Fibroblast of lung (primary cell): ENCODE data around the gene BBS9. TPM values are rescaled to one million over a fixed set of nuclear protein-coding genes. Genes with fewer than 3 reads are reported as not detected.
A peak's percentile ranks its signal among the peaks of the same experiment; 100 is the strongest.

Experiments used
- DNase-seq, 2 donors: peaks; one replicate each; pipeline versions ENCODE4 v3.0.0 to v3.0.0-alpha.2; 2010; ENCODE audit warnings: low read depth in 2 of 2
- H2AFZ ChIP-seq: 2 replicates; pipeline ENCODE4 v1.5.1; 2012; ENCODE audit warnings: low read length, control low read depth, inconsistent platforms
- H3K27ac ChIP-seq: 2 replicates; pipeline ENCODE4 v1.5.1; 2011; ENCODE audit warnings: low read length, control low read depth; ENCODE audit not compliant: insufficient read depth
- H3K27me3 ChIP-seq: 2 replicates; pipeline ENCODE4 v1.5.1; 2011; ENCODE audit warnings: mild to moderate bottlenecking, low read length; ENCODE audit not compliant: control insufficient read depth, insufficient read depth
- H3K36me3 ChIP-seq: 2 replicates; pipeline ENCODE4 v1.5.1; 2011; ENCODE audit warnings: low read length; ENCODE audit not compliant: control insufficient read depth, insufficient read depth
- H3K4me1 ChIP-seq: 2 replicates; pipeline ENCODE4 v1.5.1; 2011; ENCODE audit warnings: low read length; ENCODE audit not compliant: control insufficient read depth, insufficient read depth; ENCODE audit errors: extremely low read depth
- H3K4me2 ChIP-seq: 2 replicates; pipeline ENCODE4 v1.5.1; 2011; ENCODE audit warnings: low read length, control low read depth; ENCODE audit not compliant: insufficient read depth; ENCODE audit errors: extremely low read depth
- H3K4me3 ChIP-seq, 4 experiments: fragments of 200-600 bp in 1 of 4; sonication (generic) in 1 of 4; replicated peaks in 1 of 4; 2 replicates each; pipeline ENCODE4 v1.5.1; 2011 to 2016; ENCODE audit warnings: low read length in 4 of 4, low read depth in 3 of 4, mild to moderate bottlenecking in 3 of 4, control low read depth in 2 of 4, inconsistent platforms in 1 of 4, mixed read lengths in 1 of 4; ENCODE audit not compliant: insufficient read depth in 1 of 4; ENCODE audit errors: control extremely low read depth in 1 of 4
- H3K79me2 ChIP-seq: 2 replicates; pipeline ENCODE4 v1.5.1; 2012; ENCODE audit warnings: mild to moderate bottlenecking, low read length, inconsistent platforms; ENCODE audit not compliant: control insufficient read depth, insufficient read depth
- H3K9ac ChIP-seq: 2 replicates; pipeline ENCODE4 v1.5.1; 2011; ENCODE audit warnings: mild to moderate bottlenecking, low read length, control low read depth; ENCODE audit not compliant: insufficient read depth
- H3K9me3 ChIP-seq: 2 replicates; pipeline ENCODE4 v1.5.1; 2012; ENCODE audit warnings: low read depth, low read length; ENCODE audit not compliant: control insufficient read depth, insufficient read depth
- H4K20me1 ChIP-seq: 2 replicates; pipeline ENCODE4 v1.5.1; 2011; ENCODE audit warnings: low read length; ENCODE audit not compliant: control insufficient read depth, insufficient read depth; ENCODE audit errors: extremely low read depth
- CTCF ChIP-seq, 2 donors: IDR thresholded peaks in 1 of 2; conservative IDR thresholded peaks in 1 of 2; 1 replicate in 1 of 2; 2 replicates in 1 of 2; pipeline ENCODE4 v1.5.1; 2011 to 2012; ENCODE audit warnings: low read length in 2 of 2, control low read depth in 1 of 2, inconsistent platforms in 1 of 2, low read depth in 1 of 2, mild to moderate bottlenecking in 1 of 2
- EZH2 ChIP-seq: IDR thresholded peaks from 2 replicates; pipeline ENCODE4 v1.5.1; 2012; ENCODE audit warnings: low read length, control low read depth, mild to moderate bottlenecking; ENCODE audit errors: missing control alignments
- polyA plus RNA-seq, 2 donors: library from polyadenylated mRNA; depleted of rRNA in 1 of 2; stranded (reverse) in 1 of 2; unstranded in 1 of 2; fragments of >200 nt; gene quantifications; 2 replicates each; pipeline ENCODE4 v1.2.1, GENCODE V29; 2011 to 2012; ENCODE audit warnings: missing spikeins in 1 of 2
- total RNA-seq: library from RNA; depleted of rRNA; stranded (reverse); fragments of >200 nt; gene quantifications from 2 replicates; pipeline ENCODE4 v1.2.1, GENCODE V29; 2014

Gene BBS9
- total and polyA plus RNA-seq, 2 donors (not counting 1 experiment from before 2014, with no cell fraction given), result 19.1 to 26.9 TPM

GRCh38 chr7:33449847-33450246 lies 320.5 kb downstream of the BBS9 start:
- H2AFZ ChIP-seq, result no peak overlapping the region

GRCh38 chr7:33452805-33453502 lies 323.6 kb downstream of the BBS9 start:
- Histone ChIP-seq H3K27me3 (no peaks in the 10 kb centered on the region), H3K4me3 (no peak overlapping the region), H2AFZ (no peak overlapping the region), H3K27ac (peak overlapping the region; percentile 34), H3K79me2 (no peaks in the 10 kb centered on the region), H4K20me1 (no peaks in the 10 kb centered on the region), H3K4me1 (peaks cover 5% of the 10 kb centered on the region), H3K4me2 (no peak overlapping the region), H3K36me3 (no peaks in the 10 kb centered on the region), H3K9me3 (no peaks in the 10 kb centered on the region), H3K9ac (no peak overlapping the region)
- peak; percentile 48 to 66 for DNase-seq
- no peak for TF ChIP-seq CTCF (conservative IDR thresholded peaks at IDR 0.05 in 1 of 2, IDR thresholded peaks at IDR 0.05 in 1 of 2; ENCODE audit: low read depth in 1 of 2, low read length in 2 of 2)
- no peak for TF ChIP-seq EZH2

More at GRCh38 chr7:33449847-33450246, 320.5 kb downstream of the BBS9 start:
- H3K79me2 ChIP-seq, result no peaks in the 10 kb centered on the region
- no peak for DNase-seq
- H3K27ac ChIP-seq, result no peak overlapping the region
- no peaks in the 10 kb centered on the region for H3K36me3 ChIP-seq
- no peaks in the 10 kb centered on the region for H3K9me3 ChIP-seq
- no peak overlapping the region for H3K4me3 ChIP-seq
- H3K27me3 ChIP-seq, result no peaks in the 10 kb centered on the region
- H3K9ac ChIP-seq, result no peak overlapping the region
- H3K4me2 ChIP-seq, result no peak overlapping the region
- no peaks in the 10 kb centered on the region for H4K20me1 ChIP-seq
- peaks cover 3% of the 10 kb centered on the region for H3K4me1 ChIP-seq
- no peak for TF ChIP-seq CTCF (conservative IDR thresholded peaks at IDR 0.05 in 1 of 2, IDR thresholded peaks at IDR 0.05 in 1 of 2; ENCODE audit: low read depth in 1 of 2, low read length in 2 of 2)

GRCh38 chr7:33457039-33457438 lies 327.7 kb downstream of the BBS9 start:
- H3K27ac ChIP-seq, result no peak overlapping the region
- H2AFZ ChIP-seq, result no peak overlapping the region
- DNase-seq, result peak in 1 of 2 donors; percentile 73
- TF ChIP-seq EZH2 (no peak), CTCF (conservative IDR thresholded peaks at IDR 0.05 in 1 of 2, IDR thresholded peaks at IDR 0.05 in 1 of 2; ENCODE audit: low read depth in 1 of 2, low read length in 2 of 2) (no peak)
- H3K79me2 ChIP-seq, result no peaks in the 10 kb centered on the region
- H3K27me3 ChIP-seq, result no peaks in the 10 kb centered on the region
- H3K4me1 ChIP-seq, result peaks cover 5% of the 10 kb centered on the region
- no peak overlapping the region for H3K4me2 ChIP-seq
- no peak overlapping the region for H3K4me3 ChIP-seq
- H4K20me1 ChIP-seq, result no peaks in the 10 kb centered on the region
- no peaks in the 10 kb centered on the region for H3K9me3 ChIP-seq
- no peaks in the 10 kb centered on the region for H3K36me3 ChIP-seq
- no peak overlapping the region for H3K9ac ChIP-seq
